K562 (cell line): ENCODE data around the gene TSSK2. TPM values are rescaled to one million over a fixed set of nuclear protein-coding genes. Genes with fewer than 3 reads are reported as not detected.
A peak's percentile ranks its signal among the peaks of the same experiment; 100 is the strongest.

Source experiments
- ARID3B ChIP-seq: fragments of 250-450 bp; sonication (Bioruptor Pico); IDR thresholded peaks from 2 replicates; pipeline ENCODE4 v1.4.0; 2020; ENCODE audit warnings: borderline replicate concordance
- BMI1 ChIP-seq: fragments of 150-350 bp; IDR thresholded peaks from 2 replicates; pipeline ENCODE4 v1.6.1; 2014; ENCODE audit warnings: low read length
- CXXC5 ChIP-seq: fragments of 250-450 bp; sonication (Bioruptor Pico); IDR thresholded peaks from 2 replicates; pipeline ENCODE4 v1.8.0; 2022; ENCODE audit warnings: inconsistent platforms, mild to moderate bottlenecking, moderate library complexity
- E2F4 ChIP-seq: sonication (generic); formaldehyde crosslinking; IDR thresholded peaks from 2 replicates; pipeline ENCODE4 v1.8.0; 2022; ENCODE audit warnings: mild to moderate bottlenecking, low read depth, missing genetic modification reagents
- GMEB1 ChIP-seq: fragments of 250-450 bp; sonication (Bioruptor Pico); IDR thresholded peaks from 2 replicates; pipeline ENCODE4 v1.4.0; 2020; ENCODE audit warnings: mild to moderate bottlenecking
- GTF2B ChIP-seq: IDR thresholded peaks from 2 replicates; pipeline ENCODE4 v1.6.1; 2011; ENCODE audit not compliant: insufficient read length; ENCODE audit errors: extremely low read depth
- HDAC1 ChIP-seq, 2 experiments: fragments of 450-650 bp; IDR thresholded peaks; 2 replicates each; pipeline ENCODE4 v1.6.1; 2016 to 2017; ENCODE audit warnings: inconsistent platforms in 1 of 2, mild to moderate bottlenecking in 1 of 2, moderate library complexity in 1 of 2
- JUN ChIP-seq, 2 experiments: sonication (generic) in 1 of 2; formaldehyde crosslinking in 1 of 2; IDR thresholded peaks; 2 replicates each; pipeline versions ENCODE4 v1.6.1 to v1.8.0; 2012 to 2022; ENCODE audit warnings: borderline replicate concordance in 2 of 2, mild to moderate bottlenecking in 2 of 2, improper control_type of control experiment in 1 of 2, low read depth in 1 of 2, low read length in 1 of 2, missing genetic modification reagents in 1 of 2
- KAT2B ChIP-seq: IDR thresholded peaks from one replicate; pipeline ENCODE4 v1.6.1; 2012; ENCODE audit warnings: low read depth, mild to moderate bottlenecking, control low read depth, inconsistent platforms, low read length, moderate library complexity
- KAT8 ChIP-seq: fragments of 450-650 bp; IDR thresholded peaks from 2 replicates; pipeline ENCODE4 v1.6.1; 2016; ENCODE audit warnings: low read depth, mild to moderate bottlenecking
- LARP7 ChIP-seq: fragments of 450-650 bp; IDR thresholded peaks from 2 replicates; pipeline ENCODE4 v1.6.1; 2016
- MAFK ChIP-seq: IDR thresholded peaks from 2 replicates; pipeline ENCODE4 v1.6.1; 2011; ENCODE audit warnings: low read length, improper control_type of control experiment
- MBD1 ChIP-seq: fragments of 250-450 bp; sonication (Bioruptor Pico); IDR thresholded peaks from 2 replicates; pipeline ENCODE4 v1.8.0; 2022; ENCODE audit warnings: inconsistent platforms
- MTA3 ChIP-seq: fragments of 450-650 bp; formaldehyde crosslinking; IDR thresholded peaks from 2 replicates; pipeline ENCODE4 v1.6.1; 2017; ENCODE audit warnings: mild to moderate bottlenecking, borderline replicate concordance
- PCBP2 ChIP-seq: fragments of 200-400 bp; formaldehyde crosslinking; IDR thresholded peaks from 2 replicates; pipeline ENCODE4 v1.6.1; 2018; ENCODE audit warnings: low read length, low read depth, mild to moderate bottlenecking, moderate library complexity; ENCODE audit not compliant: poor library complexity, severe bottlenecking
- PHB2 ChIP-seq: fragments of 450-650 bp; IDR thresholded peaks from 2 replicates; pipeline ENCODE4 v1.6.1; 2017; ENCODE audit warnings: low read depth
- POLR2A ChIP-seq: fragments of 450-650 bp; conservative IDR thresholded peaks from 2 replicates; pipeline ENCODE4 v1.6.1; 2016
- SMC3 ChIP-seq: conservative IDR thresholded peaks from 2 replicates; pipeline ENCODE4 v1.6.1; 2011; ENCODE audit warnings: low read depth, low read length, improper control_type of control experiment; ENCODE audit not compliant: insufficient read depth
- TRIM24 ChIP-seq, 2 experiments: fragments of 450-650 bp; IDR thresholded peaks; 2 replicates each; pipeline ENCODE4 v1.6.1; 2016
- ZNF253 ChIP-seq: fragments of 250-450 bp; sonication (Bioruptor Pico); conservative IDR thresholded peaks from 2 replicates; pipeline ENCODE4 v1.6.1; 2021; ENCODE audit warnings: mild to moderate bottlenecking
- ZNF707 ChIP-seq: fragments of 250-450 bp; sonication (Bioruptor Pico); conservative IDR thresholded peaks from 2 replicates; pipeline ENCODE4 v1.8.0; 2022; ENCODE audit warnings: inconsistent platforms, mild to moderate bottlenecking, moderate library complexity
- ZNF780A ChIP-seq: fragments of 250-450 bp; sonication (Bioruptor Pico); IDR thresholded peaks from 2 replicates; pipeline ENCODE4 v1.5.0; 2021; ENCODE audit warnings: mild to moderate bottlenecking
- ZZZ3 ChIP-seq: fragments of 450-650 bp; IDR thresholded peaks from 2 replicates; pipeline ENCODE4 v1.6.1; 2016; ENCODE audit warnings: antibody characterized with exemption, mild to moderate bottlenecking, moderate library complexity
- polyA plus RNA-seq, 8 experiments: library from polyadenylated mRNA; depleted of rRNA in 4 of 8; stranded (reverse) in 5 of 8; unstranded in 3 of 8; fragments of >200 nt; fragmentation: Nextera tagmentation in 2 of 8; fragmentation: Illumina TruSeq in 1 of 8; extraction: Ambion mirVana in 2 of 8; extraction: Trizol in 1 of 8; gene quantifications; 2 replicates each; pipeline versions ENCODE4 v1.2.1 to v1.2.3, GENCODE V29; 2011 to 2014; ENCODE audit warnings: inconsistent platforms in 1 of 8, missing spikeins in 1 of 8
- total RNA-seq, 7 experiments: library from RNA; depleted of rRNA in 6 of 7; stranded (reverse); fragments of >200 nt in 6 of 7; fragmentation: Illumina TruSeq in 2 of 7; extraction: Trizol in 2 of 7; gene quantifications; 2 replicates each; pipeline versions ENCODE4 v1.2.1 to v1.2.3, GENCODE V29; 2011 to 2021; ENCODE audit warnings: low replicate concordance in 1 of 7

The TSSK2 gene
- total and polyA plus RNA-seq, 9 of the 15 experiments (the other 6 are each of a cell fraction or from before 2014, with no cell fraction given) = 0.04 TPM; not detected in 8

GRCh38 chr22:19143212-19143611 lies 12.1 kb downstream of the TSSK2 start (continued):
- TF ChIP-seq GMEB1 (no peak), HDAC1 (IDR thresholded peaks at IDR 0.05) (no peak), E2F4 (CRISPR knock-in tag) (0 out of 2 replicates have a peak, but pooled peaks have one; percentile 13), ARID3B (no peak), ZNF707 (no peak), ZNF253 (CRISPR knock-in tag) (no peak), BMI1 (no peak), CXXC5 (CRISPR knock-in tag) (no peak), ZZZ3 (no peak), PCBP2 (no peak), KAT2B (no peak), MTA3 (no peak), SMC3 (no peak), TRIM24 (IDR thresholded peaks at IDR 0.05) (no peak), GTF2B (no peak), ZNF780A (no peak), JUN (IDR thresholded peaks at IDR 0.05; ENCODE audit: borderline replicate concordance, low read depth, low read length) (no peak), JUN (CRISPR knock-in tag; IDR thresholded peaks at IDR 0.05; ENCODE audit: borderline replicate concordance) (no peak), MBD1 (CRISPR knock-in tag) (no peak), KAT8 (no peak), POLR2A (no peak), MAFK (no peak), LARP7 (0 out of 2 replicates have a peak, but pooled peaks have one; percentile 34), PHB2 (no peak)
